Endothelial cell of umbilical vein (primary cell): Measurements from ENCODE around the gene KCNIP1. TPM values are rescaled to one million over a fixed set of nuclear protein-coding genes. Genes with fewer than 3 reads are reported as not detected.

Experiments
- BruUV-seq: library from RNA; stranded (reverse); fragments of 400-500 nt; replicated peaks from 2 replicates; lab custom pipeline; 2021; lab: Mats Ljungman, UMichigan
- CTCF ChIA-PET: fragments of 300-600, 350-600 bp; sonication (Branson Sonifier 250); formaldehyde crosslinking; loops from one replicate; lab custom pipeline; 2021; ENCODE audit warnings: antibody characterized with exemption, inconsistent platforms; lab: Charles Lee
- POLR2A ChIA-PET: fragments of 300-600, 350-600 bp; sonication (Branson Sonifier 250); formaldehyde crosslinking; loops from one replicate; lab custom pipeline; 2021; ENCODE audit warnings: antibody characterized with exemption, inconsistent platforms; lab: Charles Lee
- DNase-seq: peaks from one replicate; pipeline ENCODE4 v3.0.0-alpha.2; 2011; ENCODE audit warnings: low read depth, low spot score
- FAIRE-seq: peaks from 2 replicates; lab custom pipeline; 2011; peaks lifted over from hg19 to GRCh38; lab: Jason Lieb, UNC
- H2AFZ ChIP-seq: 2 replicates; pipeline ENCODE4 v1.6.0; 2012; ENCODE audit warnings: low read depth, low read length, control low read depth, inconsistent platforms
- H3K27ac ChIP-seq: 2 replicates; pipeline ENCODE4 v1.5.1; 2011; ENCODE audit warnings: low read depth, mild to moderate bottlenecking, control low read depth, low read length, moderate library complexity; ENCODE audit not compliant: insufficient read depth
- H3K27me3 ChIP-seq, 2 experiments: 2 replicates each; pipeline versions ENCODE4 v1.6.0 to v1.6.1; 2011; ENCODE audit warnings: low read length in 2 of 2, mixed read lengths in 1 of 2; ENCODE audit not compliant: control insufficient read depth in 2 of 2, insufficient read depth in 2 of 2
- H3K36me3 ChIP-seq, 2 experiments: 2 replicates in 1 of 2; 3 replicates in 1 of 2; pipeline ENCODE4 v1.5.1; 2011; ENCODE audit warnings: low read length in 2 of 2, mild to moderate bottlenecking in 1 of 2, moderate library complexity in 1 of 2; ENCODE audit not compliant: control insufficient read depth in 2 of 2, insufficient read depth in 2 of 2; ENCODE audit errors: extremely low read depth in 1 of 2
- H3K4me1 ChIP-seq: 3 replicates; pipeline ENCODE4 v1.5.1; 2011; ENCODE audit warnings: mild to moderate bottlenecking, low read length; ENCODE audit not compliant: control insufficient read depth, insufficient read depth; ENCODE audit errors: extremely low read depth
- H3K4me2 ChIP-seq: 2 replicates; pipeline ENCODE4 v1.6.1; 2011; ENCODE audit warnings: low read length, control low read depth, mixed read lengths; ENCODE audit not compliant: insufficient read depth
- H3K4me3 ChIP-seq, 3 experiments: fragments of 200-600 bp in 1 of 3; sonication (generic), shearing (Covaris generic) in 1 of 3; replicated peaks in 1 of 3; 2 replicates each; pipeline ENCODE4 v1.5.1; 2011 to 2016; ENCODE audit warnings: control low read depth in 3 of 3, low read length in 3 of 3, mild to moderate bottlenecking in 2 of 3, inconsistent platforms in 1 of 3, low read depth in 1 of 3, moderate library complexity in 1 of 3; ENCODE audit not compliant: insufficient read depth in 1 of 3
- H3K79me2 ChIP-seq: 2 replicates; pipeline ENCODE4 v1.6.0; 2012; ENCODE audit warnings: low read length, inconsistent platforms; ENCODE audit not compliant: control insufficient read depth, insufficient read depth
- H3K9ac ChIP-seq: replicated peaks from 2 replicates; pipeline ENCODE3; 2011; ENCODE audit warnings: low read length, control low read depth; ENCODE audit not compliant: insufficient read depth; ENCODE audit errors: extremely low read depth
- H3K9me1 ChIP-seq: replicated peaks from 3 replicates; pipeline ENCODE4 v1.6.0; 2011; ENCODE audit warnings: mild to moderate bottlenecking, low read length; ENCODE audit not compliant: control insufficient read depth, insufficient read depth; ENCODE audit errors: extremely low read depth
- H3K9me3 ChIP-seq: replicated peaks from 2 replicates; pipeline ENCODE4 v1.5.1; 2012; ENCODE audit warnings: low read length, inconsistent platforms; ENCODE audit not compliant: control insufficient read depth, insufficient read depth
- H4K20me1 ChIP-seq: replicated peaks from 2 replicates; pipeline ENCODE3; 2011; ENCODE audit warnings: mild to moderate bottlenecking, low read length; ENCODE audit not compliant: control insufficient read depth, insufficient read depth; ENCODE audit errors: extremely low read depth
- CTCF ChIP-seq, 2 donors: IDR thresholded peaks; 1 replicate in 1 of 2; 2 replicates in 1 of 2; pipeline ENCODE4 v1.5.1; 2011; ENCODE audit warnings: low read length in 2 of 2, mild to moderate bottlenecking in 2 of 2, moderate library complexity in 2 of 2, control low read depth in 1 of 2, inconsistent platforms in 1 of 2, low read depth in 1 of 2; ENCODE audit not compliant: insufficient read depth in 1 of 2; ENCODE audit errors: extremely low read depth in 1 of 2
- EZH2 ChIP-seq: IDR thresholded peaks from 2 replicates; pipeline ENCODE4 v1.6.1; 2012; ENCODE audit warnings: borderline replicate concordance, low read depth, mild to moderate bottlenecking, moderate library complexity, low read length, inconsistent platforms; ENCODE audit not compliant: severe bottlenecking
- FOS ChIP-seq: IDR thresholded peaks from 2 replicates; pipeline ENCODE4 v1.6.1; 2011; ENCODE audit warnings: mild to moderate bottlenecking, low read length, moderate library complexity, borderline replicate concordance; ENCODE audit not compliant: insufficient read depth
- GATA2 ChIP-seq: IDR thresholded peaks from 2 replicates; pipeline ENCODE4 v1.7.0; 2011; ENCODE audit warnings: low read depth, mild to moderate bottlenecking, moderate library complexity, mixed read lengths, low read length; ENCODE audit not compliant: insufficient read length, insufficient read depth
- JUN ChIP-seq: IDR thresholded peaks from 2 replicates; pipeline ENCODE4 v1.6.1; 2011; ENCODE audit warnings: borderline replicate concordance, low read depth; ENCODE audit not compliant: insufficient read length, insufficient read depth
- MYC ChIP-seq: IDR thresholded peaks from one replicate; pipeline ENCODE4 v1.6.1; 2011; ENCODE audit warnings: mild to moderate bottlenecking, low read depth, low read length
- POLR2A ChIP-seq: IDR thresholded peaks from 2 replicates; pipeline ENCODE4 v1.6.1; 2012; ENCODE audit warnings: low read depth, mild to moderate bottlenecking, control low read depth, low read length
- POLR2AphosphoS5 ChIP-seq: IDR thresholded peaks from 2 replicates; pipeline ENCODE4 v1.6.1; 2012; ENCODE audit warnings: low read depth, mild to moderate bottlenecking, control low read depth, low read length, moderate library complexity; ENCODE audit not compliant: insufficient read depth
- dilution Hi-C: fragments of 300-500 bp; cut with MboI; formaldehyde crosslinking; loops from one replicate; pipeline ENCODE4 v1.15.0; 2019; ENCODE audit warnings: low sequenced_read_pairs; ENCODE audit not compliant: extremely low pct_ligation_motif_present
- intact Hi-C: fragments of 100-400 bp; cut with micrococcal nuclease; formaldehyde crosslinking; loops from one replicate; pipeline ENCODE4 v1.10.0; 2022
- polyA plus RNA-seq, 4 experiments: library from polyadenylated mRNA; depleted of rRNA in 3 of 4; stranded (reverse) in 3 of 4; unstranded in 1 of 4; fragments of >200 nt; gene quantifications; 2 replicates each; pipeline versions ENCODE4 v1.2.1 to v1.2.3, GENCODE V29; 2011 to 2012; ENCODE audit warnings: missing spikeins in 1 of 4
- total RNA-seq: library from RNA; stranded (reverse); gene quantifications from 2 replicates; pipeline ENCODE4 v1.2.3, GENCODE V29; 2021
- TF ChIP-seq, protein P1 (sequence below): IDR thresholded peaks from 2 replicates; pipeline ENCODE4 v1.6.1; 2011; ENCODE audit not compliant: insufficient read depth, insufficient read length

KCNIP1 gene
- total and polyA plus RNA-seq, 2 donors (not counting 3 experiments of a cell fraction or from before 2014, with no cell fraction given): 0.15 TPM; not detected in 1

- POLR2A ChIA-PET: no interaction called here
- no peak overlapping the region for H2AFZ ChIP-seq
- no TSS peak for BruUV-seq
- no peaks in the 10 kb centered on the region for H3K27me3 ChIP-seq
- H4K20me1 ChIP-seq: no peaks in the 10 kb centered on the region
- H3K79me2 ChIP-seq: no peaks in the 10 kb centered on the region
- no peaks in the 10 kb centered on the region for H3K9me3 ChIP-seq
- CTCF ChIA-PET: interaction anchor here (2.9 kb wide), 1 partner anchor 14 kb away, joined by 10 read pairs; no protein-coding TSS in a partner anchor
- DNase-seq (no peak), FAIRE-seq (no peak)
- H3K9ac ChIP-seq: no peak overlapping the region
- H3K27ac ChIP-seq: no peak overlapping the region
- no peaks in the 10 kb centered on the region for H3K36me3 ChIP-seq
- intact Hi-C loops: no loop called here
- no peak overlapping the region for H3K4me3 ChIP-seq
- dilution Hi-C loops: no loop called here
- TF ChIP-seq JUN: no peak
- TF ChIP-seq POLR2AphosphoS5: no peak
- TF ChIP-seq GATA2: no peak
- no peak for TF ChIP-seq CTCF (IDR thresholded peaks at IDR 0.05; ENCODE audit: extremely low read depth in 1 of 2, insufficient read depth in 1 of 2, low read depth in 1 of 2, low read length in 2 of 2)
- TF ChIP-seq, protein P1, sequence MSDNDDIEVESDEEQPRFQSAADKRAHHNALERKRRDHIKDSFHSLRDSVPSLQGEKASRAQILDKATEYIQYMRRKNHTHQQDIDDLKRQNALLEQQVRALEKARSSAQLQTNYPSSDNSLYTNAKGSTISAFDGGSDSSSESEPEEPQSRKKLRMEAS: no peak
- no peak for TF ChIP-seq MYC
- no peak for TF ChIP-seq POLR2A
- no peak for TF ChIP-seq FOS
- TF ChIP-seq EZH2: no peak
- H3K9me1 ChIP-seq: no peaks in the 10 kb centered on the region
- no peak overlapping the region for H3K4me2 ChIP-seq
- H3K4me1 ChIP-seq: peaks cover 6% of the 10 kb centered on the region
Measured at GRCh38 chr5:170482511-170482910, 21.3 kb upstream of the KCNIP1 start.
